Chondrocyte (in vitro differentiated cells): ENCODE measurements around the gene RXRG. TPM values are rescaled to one million over a fixed set of nuclear protein-coding genes. Genes with fewer than 3 reads are reported as not detected.

ENCODE experiments used
- DNase-seq: peaks from one replicate; pipeline ENCODE4 v3.0.0; 2021; ENCODE audit warnings: mixed read lengths, low spot score
- H3K27ac Mint-ChIP-seq: one replicate; pipeline ENCODE4 v1.8.0; 2021; ENCODE audit warnings: mild to moderate bottlenecking, moderate library complexity, mixed read lengths; ENCODE audit not compliant: unreplicated experiment
- H3K27me3 Mint-ChIP-seq: 2 replicates; pipeline ENCODE4 v1.8.0; 2021; ENCODE audit warnings: low read depth, mixed read lengths
- H3K36me3 Mint-ChIP-seq: 2 replicates; pipeline ENCODE4 v1.8.0; 2021; ENCODE audit warnings: low read depth, mixed read lengths
- H3K4me1 Mint-ChIP-seq: 2 replicates; pipeline ENCODE4 v1.8.0; 2021; ENCODE audit warnings: low read depth, mild to moderate bottlenecking, mixed read lengths
- H3K4me3 Mint-ChIP-seq: one replicate; pipeline ENCODE4 v1.8.0; 2021; ENCODE audit warnings: mild to moderate bottlenecking, moderate library complexity, mixed read lengths; ENCODE audit not compliant: unreplicated experiment
- H3K9me3 Mint-ChIP-seq: 2 replicates; pipeline ENCODE4 v1.8.0; 2021; ENCODE audit warnings: low read depth, mixed read lengths
- total RNA-seq: library from RNA; stranded (reverse); gene quantifications from 3 replicates; pipeline ENCODE4 v1.2.1, GENCODE V29; 2021
- TF ChIP-seq, protein P1 (sequence below): fragments of 200-600 bp; sonication (generic); IDR thresholded peaks from 2 replicates; pipeline ENCODE4 v1.5.0; 2021; ENCODE audit warnings: antibody characterized with exemption, mild to moderate bottlenecking, moderate library complexity

RXRG gene
- total RNA-seq, 1 donor from 2014 or later = not detected

DNA sequence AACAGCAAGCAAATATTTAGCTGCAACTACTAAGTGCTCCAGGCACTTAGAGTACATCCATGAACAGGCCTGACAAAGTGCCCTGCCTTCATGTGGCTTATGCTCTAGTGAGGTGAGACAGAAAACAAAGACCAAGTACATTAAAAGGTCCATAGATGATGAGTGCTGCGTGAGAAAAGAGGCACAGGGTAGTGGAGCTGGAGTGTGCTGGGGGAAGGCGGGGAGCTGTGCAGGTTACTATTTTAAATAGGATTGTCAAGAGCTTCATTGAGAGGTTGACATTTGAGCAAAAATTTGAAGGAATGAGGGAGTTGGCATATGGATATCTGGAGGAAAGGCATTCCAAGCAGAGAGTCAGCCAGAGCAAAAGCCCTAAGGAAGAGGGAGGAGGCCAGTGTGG, 29.3 kb upstream of the RXRG start:
- TF ChIP-seq, protein P1, sequence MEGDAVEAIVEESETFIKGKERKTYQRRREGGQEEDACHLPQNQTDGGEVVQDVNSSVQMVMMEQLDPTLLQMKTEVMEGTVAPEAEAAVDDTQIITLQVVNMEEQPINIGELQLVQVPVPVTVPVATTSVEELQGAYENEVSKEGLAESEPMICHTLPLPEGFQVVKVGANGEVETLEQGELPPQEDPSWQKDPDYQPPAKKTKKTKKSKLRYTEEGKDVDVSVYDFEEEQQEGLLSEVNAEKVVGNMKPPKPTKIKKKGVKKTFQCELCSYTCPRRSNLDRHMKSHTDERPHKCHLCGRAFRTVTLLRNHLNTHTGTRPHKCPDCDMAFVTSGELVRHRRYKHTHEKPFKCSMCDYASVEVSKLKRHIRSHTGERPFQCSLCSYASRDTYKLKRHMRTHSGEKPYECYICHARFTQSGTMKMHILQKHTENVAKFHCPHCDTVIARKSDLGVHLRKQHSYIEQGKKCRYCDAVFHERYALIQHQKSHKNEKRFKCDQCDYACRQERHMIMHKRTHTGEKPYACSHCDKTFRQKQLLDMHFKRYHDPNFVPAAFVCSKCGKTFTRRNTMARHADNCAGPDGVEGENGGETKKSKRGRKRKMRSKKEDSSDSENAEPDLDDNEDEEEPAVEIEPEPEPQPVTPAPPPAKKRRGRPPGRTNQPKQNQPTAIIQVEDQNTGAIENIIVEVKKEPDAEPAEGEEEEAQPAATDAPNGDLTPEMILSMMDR = no peak
- DNase-seq = no peak
- Mint-ChIP-seq H3K36me3 (no peaks in the 10 kb centered on the region), H3K9me3 (no peaks in the 10 kb centered on the region), H3K4me1 (no peaks in the 10 kb centered on the region), H3K27me3 (peaks cover 39% of the 10 kb centered on the region), H3K27ac (no peak overlapping the region), H3K4me3 (no peak overlapping the region)

DNA sequence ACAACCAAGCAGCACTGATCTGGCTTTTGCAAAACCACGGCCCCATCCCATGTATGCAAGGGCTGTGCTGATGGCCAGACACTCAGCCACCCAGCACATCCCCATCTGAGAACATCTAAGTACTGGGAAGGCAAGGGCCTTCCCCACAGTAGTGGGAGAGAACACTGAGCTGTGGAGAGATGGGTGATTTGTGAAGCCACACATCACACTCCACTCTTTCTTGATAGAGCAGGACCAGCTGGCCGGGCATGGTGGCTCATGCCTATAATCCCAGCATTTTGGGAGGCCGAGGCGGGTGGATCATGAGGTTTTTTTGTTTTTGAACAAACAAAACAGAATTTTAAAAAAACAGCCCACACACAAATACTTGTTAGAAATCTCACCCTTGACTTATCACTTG, 28.2 kb upstream of the RXRG start:
- no peaks in the 10 kb centered on the region for H3K4me1 Mint-ChIP-seq
- H3K27ac Mint-ChIP-seq = no peak overlapping the region
- H3K27me3 Mint-ChIP-seq = peaks cover 45% of the 10 kb centered on the region
- no peaks in the 10 kb centered on the region for H3K36me3 Mint-ChIP-seq
- H3K9me3 Mint-ChIP-seq = no peaks in the 10 kb centered on the region
- TF ChIP-seq, protein P1 = no peak
- no peak for DNase-seq
- H3K4me3 Mint-ChIP-seq = no peak overlapping the region

DNA sequence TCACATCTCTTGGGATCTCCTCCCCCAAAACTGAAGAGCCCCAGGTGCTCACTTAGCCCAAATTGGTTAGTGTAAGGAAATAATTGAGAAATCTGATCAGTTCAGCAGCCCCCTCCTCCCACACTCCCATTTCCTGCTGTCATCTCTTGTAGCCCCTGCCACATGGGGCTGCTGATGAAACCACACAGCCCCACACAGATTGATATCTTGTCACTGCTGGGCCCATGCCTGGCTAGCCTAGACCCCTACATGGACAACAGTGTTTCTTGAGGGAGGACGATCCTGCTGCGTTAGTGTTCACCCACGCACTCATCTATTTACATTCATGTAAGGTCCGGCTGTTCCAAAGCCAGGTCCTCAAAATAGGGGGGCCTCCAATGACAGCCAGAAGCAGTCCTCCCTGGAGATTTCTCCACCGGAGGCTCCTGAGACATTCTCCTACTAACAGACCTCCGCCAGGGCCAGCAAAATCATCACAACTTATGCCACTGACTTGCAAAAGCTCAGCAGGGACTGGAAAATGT, 23.9 kb upstream of the RXRG start:
- no peak for DNase-seq
- Mint-ChIP-seq H3K27ac (no peak overlapping the region), H3K9me3 (no peaks in the 10 kb centered on the region), H3K36me3 (no peaks in the 10 kb centered on the region), H3K4me1 (no peaks in the 10 kb centered on the region), H3K27me3 (peaks cover 46% of the 10 kb centered on the region), H3K4me3 (no peak overlapping the region)
- TF ChIP-seq, protein P1 = no peak

DNA sequence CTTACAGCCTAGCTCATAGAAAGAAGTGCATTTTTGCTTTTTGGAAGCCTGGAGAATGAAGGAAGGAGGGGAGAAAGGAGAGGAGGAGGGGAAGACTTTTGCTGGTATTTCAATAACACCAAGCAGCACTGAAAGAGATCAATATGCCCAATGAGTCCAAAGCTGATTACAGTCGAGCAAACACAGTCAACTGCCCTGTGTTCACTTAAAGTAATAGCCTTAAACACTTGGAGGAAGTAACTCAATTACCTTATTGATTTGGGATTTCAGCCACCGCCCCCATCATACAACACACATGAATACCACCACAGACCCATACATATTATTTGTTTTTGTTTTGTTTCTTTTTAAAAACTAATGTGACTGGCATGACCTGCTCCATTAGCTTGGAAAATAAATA, 23.3 kb upstream of the RXRG start:
- no peak overlapping the region for H3K4me3 Mint-ChIP-seq
- H3K36me3 Mint-ChIP-seq = no peaks in the 10 kb centered on the region
- no peaks in the 10 kb centered on the region for H3K9me3 Mint-ChIP-seq
- H3K27me3 Mint-ChIP-seq = peaks cover 43% of the 10 kb centered on the region
- no peak for DNase-seq
- no peaks in the 10 kb centered on the region for H3K4me1 Mint-ChIP-seq
- no peak overlapping the region for H3K27ac Mint-ChIP-seq
- TF ChIP-seq, protein P1 = no peak

DNA sequence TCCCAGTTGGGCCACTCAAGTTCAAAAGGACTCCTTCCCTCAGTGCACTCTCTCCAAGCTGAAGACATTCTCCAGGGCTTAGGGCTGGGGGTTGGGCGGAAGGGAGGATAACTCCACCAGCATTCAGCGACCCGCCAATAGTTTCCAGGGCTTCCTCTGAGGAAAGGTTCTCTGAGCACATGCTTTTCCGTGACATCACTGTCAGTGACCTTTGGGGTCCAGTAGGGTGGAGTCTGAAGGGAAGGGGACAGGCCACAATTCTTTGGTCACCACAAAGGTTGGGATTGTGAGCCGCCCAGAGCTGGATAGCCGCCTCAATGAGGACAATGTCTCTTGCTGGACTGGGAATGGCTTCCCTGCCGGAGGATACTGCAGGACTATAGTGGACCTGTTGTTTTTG, 22.8 kb upstream of the RXRG start:
- no peaks in the 10 kb centered on the region for H3K4me1 Mint-ChIP-seq
- H3K27ac Mint-ChIP-seq = no peak overlapping the region
- TF ChIP-seq, protein P1 = no peak
- H3K27me3 Mint-ChIP-seq = peaks cover 38% of the 10 kb centered on the region
- H3K9me3 Mint-ChIP-seq = no peaks in the 10 kb centered on the region
- no peak overlapping the region for H3K4me3 Mint-ChIP-seq
- no peak for DNase-seq
- no peaks in the 10 kb centered on the region for H3K36me3 Mint-ChIP-seq
